ENCODE results near the gene FHAD1.

DNA sequence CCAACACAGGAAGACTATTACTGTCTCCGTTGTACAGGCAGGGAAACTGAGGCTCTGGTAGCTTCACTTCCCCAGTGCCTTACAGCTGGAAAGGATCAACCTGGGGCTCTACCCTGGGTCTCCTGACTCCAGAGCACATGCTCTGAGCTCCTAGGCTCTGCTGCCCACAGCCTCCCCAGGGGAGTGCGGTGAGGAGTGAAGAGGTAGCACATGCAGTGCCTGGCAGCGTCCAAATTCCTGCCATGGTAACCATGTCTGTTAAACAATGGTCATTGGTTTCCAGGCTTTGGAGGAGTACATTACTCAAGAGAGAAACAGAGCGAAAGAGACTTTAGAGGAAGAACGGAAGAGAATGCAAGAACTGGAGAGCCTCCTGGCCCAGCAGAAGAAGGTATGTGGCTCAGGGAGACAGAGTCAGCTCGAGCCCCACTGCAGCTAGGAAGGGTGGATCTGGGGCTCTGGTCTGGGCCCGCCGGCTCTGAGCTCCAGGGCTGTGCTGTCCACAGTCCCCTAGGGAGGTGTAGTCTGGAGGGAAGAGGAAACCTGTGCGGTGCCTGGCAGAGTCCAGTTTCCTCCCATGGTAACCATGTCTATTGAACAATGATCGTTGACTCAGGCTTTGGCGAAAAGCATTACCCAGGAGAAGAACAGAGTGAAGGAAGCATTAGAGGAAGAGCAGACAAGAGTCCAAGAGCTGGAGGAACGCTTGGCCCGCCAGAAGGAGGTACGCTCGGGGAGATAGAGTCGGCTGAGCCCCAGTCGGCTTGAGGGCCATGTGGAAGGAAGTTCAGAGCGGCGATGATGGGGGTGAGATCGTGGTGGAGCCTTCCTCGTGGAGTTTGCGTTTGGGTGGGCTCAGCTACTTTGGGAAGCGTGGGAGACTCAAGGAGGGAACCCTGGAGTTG lies 98.0 kb downstream of the FHAD1 start:
- TF ChIP-seq, protein P1, sequence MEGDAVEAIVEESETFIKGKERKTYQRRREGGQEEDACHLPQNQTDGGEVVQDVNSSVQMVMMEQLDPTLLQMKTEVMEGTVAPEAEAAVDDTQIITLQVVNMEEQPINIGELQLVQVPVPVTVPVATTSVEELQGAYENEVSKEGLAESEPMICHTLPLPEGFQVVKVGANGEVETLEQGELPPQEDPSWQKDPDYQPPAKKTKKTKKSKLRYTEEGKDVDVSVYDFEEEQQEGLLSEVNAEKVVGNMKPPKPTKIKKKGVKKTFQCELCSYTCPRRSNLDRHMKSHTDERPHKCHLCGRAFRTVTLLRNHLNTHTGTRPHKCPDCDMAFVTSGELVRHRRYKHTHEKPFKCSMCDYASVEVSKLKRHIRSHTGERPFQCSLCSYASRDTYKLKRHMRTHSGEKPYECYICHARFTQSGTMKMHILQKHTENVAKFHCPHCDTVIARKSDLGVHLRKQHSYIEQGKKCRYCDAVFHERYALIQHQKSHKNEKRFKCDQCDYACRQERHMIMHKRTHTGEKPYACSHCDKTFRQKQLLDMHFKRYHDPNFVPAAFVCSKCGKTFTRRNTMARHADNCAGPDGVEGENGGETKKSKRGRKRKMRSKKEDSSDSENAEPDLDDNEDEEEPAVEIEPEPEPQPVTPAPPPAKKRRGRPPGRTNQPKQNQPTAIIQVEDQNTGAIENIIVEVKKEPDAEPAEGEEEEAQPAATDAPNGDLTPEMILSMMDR (IDR thresholded peaks at IDR 0.05) = no peak
- no peak for TF ChIP-seq SMC3 (IDR thresholded peaks at IDR 0.05; ENCODE audit: low read depth, low read length)
- TF ChIP-seq POLR2AphosphoS5 (IDR thresholded peaks at IDR 0.05; ENCODE audit: low read depth, low read length) = no peak
- no peak for TF ChIP-seq GATA2 (CRISPR knock-in tag; IDR thresholded peaks at IDR 0.05)
- no peak for TF ChIP-seq RCOR1 (IDR thresholded peaks at IDR 0.05; ENCODE audit: low read length)
- no peak for TF ChIP-seq MAX (IDR thresholded peaks at IDR 0.05; ENCODE audit: low read depth)
- no peak for TF ChIP-seq CHD2 (IDR thresholded peaks at IDR 0.05; ENCODE audit: low read length, partially characterized antibody)
- TF ChIP-seq EP300 (IDR thresholded peaks at IDR 0.05; ENCODE audit: borderline replicate concordance in 1 of 2, low read depth in 1 of 2, low read length in 1 of 2) = no peak
- no peak for TF ChIP-seq TAF1 (IDR thresholded peaks at IDR 0.05; ENCODE audit: borderline replicate concordance, low read depth, low read length)

Data from SK-N-SH (cell line).